ENCODE data around the gene STK39. TPM values are rescaled to one million over a fixed set of nuclear protein-coding genes. Genes with fewer than 3 reads are reported as not detected.
"Not testable (repeated sequence)": the region's sequence is repeated elsewhere in the genome, so short reads cannot be mapped to it uniquely, and the experiment has no call there.

Gene STK39
- total RNA-seq, 4 donors from 2014 or later = 35.3 to 58.0 (median 47.0) TPM

DNA sequence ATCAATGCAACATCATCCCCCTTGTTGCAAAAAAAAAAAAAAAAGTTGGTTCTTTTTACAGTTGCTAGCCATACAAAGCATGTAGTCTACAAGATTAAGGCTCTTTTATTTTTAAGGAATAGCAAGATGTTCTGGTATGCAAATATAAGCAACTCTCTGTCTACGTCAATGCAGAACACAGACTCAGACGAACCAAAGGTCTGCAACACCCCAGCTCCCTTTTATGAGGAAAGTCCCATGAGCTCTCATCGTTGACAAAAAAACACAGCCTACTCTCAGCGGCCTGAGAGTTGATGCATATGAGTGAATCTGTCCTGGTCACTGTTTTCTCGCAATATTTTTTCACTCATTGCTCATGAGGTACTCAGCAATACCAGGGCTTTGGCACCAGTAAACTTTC is 112.9 kb downstream of the STK39 start:
- H3K4me1 ChIP-seq = peaks cover 0 to 66% (median 3%) of the 10 kb centered on the region in 3 donors
- 75% methylated on average over 5 of the region's 5 CpGs; no CpG with 5 or more reads in 1 of the 2 donors for WGBS, 2 donors (ENCODE audit: low coverage in 1 of 2)

DNA sequence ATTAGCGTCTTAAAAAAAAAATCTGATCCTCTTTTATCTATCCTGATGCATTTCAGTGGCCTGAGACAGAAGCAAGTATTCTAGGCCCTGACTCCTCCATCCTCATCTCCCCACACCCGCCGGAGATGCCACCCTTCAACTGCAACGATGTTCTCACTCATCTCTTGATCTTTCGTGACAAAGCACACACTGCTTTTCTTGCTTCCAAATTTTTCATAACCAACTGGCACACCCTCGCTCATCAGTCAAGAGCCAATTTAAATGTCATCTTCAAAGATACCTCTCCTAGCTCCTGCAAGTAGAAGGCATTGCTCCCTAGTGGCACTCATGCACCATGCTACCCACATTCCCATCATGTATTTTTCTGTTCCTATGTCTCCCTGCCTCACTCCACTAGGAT is 115.0 kb downstream of the STK39 start:
- Histone ChIP-seq H3K4me3 (no peak overlapping the region), H3K4me1 (peaks cover 0 to 51% (median 3%) of the 10 kb centered on the region in 3 donors), H3K9me3 (no peaks in the 10 kb centered on the region), H3K27me3 (no peaks in the 10 kb centered on the region), H3K27ac (no peak overlapping the region), H3K36me3 (peaks cover 0 to 3% of the 10 kb centered on the region in 2 donors)
- WGBS, 2 donors (ENCODE audit: low coverage in 1 of 2) = 88 to 96% methylated on average over 4 to 6 of the region's 6 CpGs
- no peak for ATAC-seq
- TF ChIP-seq POLR2AphosphoS5 (IDR thresholded peaks at IDR 0.05) (no peak), POLR2A (IDR thresholded peaks at IDR 0.05) (no peak), EP300 (IDR thresholded peaks at IDR 0.05) (no peak)
- TF ChIP-seq, protein P1, sequence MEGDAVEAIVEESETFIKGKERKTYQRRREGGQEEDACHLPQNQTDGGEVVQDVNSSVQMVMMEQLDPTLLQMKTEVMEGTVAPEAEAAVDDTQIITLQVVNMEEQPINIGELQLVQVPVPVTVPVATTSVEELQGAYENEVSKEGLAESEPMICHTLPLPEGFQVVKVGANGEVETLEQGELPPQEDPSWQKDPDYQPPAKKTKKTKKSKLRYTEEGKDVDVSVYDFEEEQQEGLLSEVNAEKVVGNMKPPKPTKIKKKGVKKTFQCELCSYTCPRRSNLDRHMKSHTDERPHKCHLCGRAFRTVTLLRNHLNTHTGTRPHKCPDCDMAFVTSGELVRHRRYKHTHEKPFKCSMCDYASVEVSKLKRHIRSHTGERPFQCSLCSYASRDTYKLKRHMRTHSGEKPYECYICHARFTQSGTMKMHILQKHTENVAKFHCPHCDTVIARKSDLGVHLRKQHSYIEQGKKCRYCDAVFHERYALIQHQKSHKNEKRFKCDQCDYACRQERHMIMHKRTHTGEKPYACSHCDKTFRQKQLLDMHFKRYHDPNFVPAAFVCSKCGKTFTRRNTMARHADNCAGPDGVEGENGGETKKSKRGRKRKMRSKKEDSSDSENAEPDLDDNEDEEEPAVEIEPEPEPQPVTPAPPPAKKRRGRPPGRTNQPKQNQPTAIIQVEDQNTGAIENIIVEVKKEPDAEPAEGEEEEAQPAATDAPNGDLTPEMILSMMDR (IDR thresholded peaks at IDR 0.05) = no peak

More for the DNA sequence above, 112.9 kb downstream of the STK39 start:
- TF ChIP-seq EP300 (IDR thresholded peaks at IDR 0.05) = no peak
- TF ChIP-seq, protein P1 (IDR thresholded peaks at IDR 0.05) = no peak
- TF ChIP-seq POLR2AphosphoS5 (IDR thresholded peaks at IDR 0.05) = no peak
- H3K4me3 ChIP-seq = no peak overlapping the region
- no peak for ATAC-seq
- no peak overlapping the region for H3K27ac ChIP-seq
- H3K36me3 ChIP-seq = peaks cover 0 to 18% of the 10 kb centered on the region in 2 donors
- H3K9me3 ChIP-seq = no peaks in the 10 kb centered on the region
- H3K27me3 ChIP-seq = no peaks in the 10 kb centered on the region

DNA sequence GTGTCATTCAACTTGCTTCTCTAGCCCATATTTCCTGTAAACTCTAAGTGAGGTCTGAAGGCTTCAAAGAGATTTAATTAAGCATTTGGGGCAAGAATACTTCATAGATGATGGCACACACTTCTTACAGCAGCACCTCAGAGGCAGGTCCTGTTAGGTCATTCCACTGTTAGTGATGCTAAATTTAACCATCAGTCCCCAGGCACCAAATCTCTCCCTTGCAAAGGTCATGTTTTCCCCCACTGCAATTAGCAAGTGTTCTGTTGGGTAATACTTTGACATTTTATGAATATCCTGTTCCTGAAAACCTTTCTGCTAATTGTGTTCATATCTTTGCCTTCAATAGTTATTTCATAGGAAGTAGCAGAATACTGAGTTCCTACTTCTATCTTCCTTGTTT is 117.0 kb downstream of the STK39 start:
- Histone ChIP-seq H3K27ac (no peak overlapping the region), H3K27me3 (no peaks in the 10 kb centered on the region), H3K4me1 (peaks cover 0 to 49% (median 3%) of the 10 kb centered on the region in 3 donors), H3K4me3 (no peak overlapping the region), H3K36me3 (peaks cover 0 to 22% of the 10 kb centered on the region in 2 donors), H3K9me3 (no peaks in the 10 kb centered on the region)
- peak; percentile 65 for TF ChIP-seq POLR2AphosphoS5 (IDR thresholded peaks at IDR 0.05)
- TF ChIP-seq, protein P1 (IDR thresholded peaks at IDR 0.05) = no peak
- ATAC-seq = no peak

DNA sequence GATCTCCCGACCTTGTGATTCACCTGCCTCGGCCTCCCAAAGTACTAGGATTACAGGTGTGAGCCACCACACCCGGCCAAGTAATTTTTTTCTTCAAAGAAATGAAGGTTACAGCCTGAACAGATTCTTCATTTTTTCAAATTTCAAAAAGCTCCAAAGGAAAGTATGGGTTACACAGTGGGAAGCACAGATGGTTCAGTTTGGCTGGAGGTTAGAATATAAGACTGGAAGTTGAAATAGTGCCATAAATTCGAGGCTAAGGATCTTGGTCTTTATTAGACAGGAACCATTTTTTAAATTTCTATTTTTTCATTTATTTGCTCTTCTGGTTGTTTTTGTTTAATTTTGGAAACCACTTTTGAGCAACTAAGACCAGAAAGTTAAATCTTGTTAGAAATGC is 120.0 kb downstream of the STK39 start:
- ATAC-seq = no peak
- Histone ChIP-seq H3K4me3 (no peak overlapping the region), H3K4me1 (peaks cover 0 to 25% (median 3%) of the 10 kb centered on the region in 3 donors), H3K9me3 (no peaks in the 10 kb centered on the region), H3K27ac (no peak overlapping the region), H3K27me3 (no peaks in the 10 kb centered on the region), H3K36me3 (peaks cover 0 to 46% of the 10 kb centered on the region in 2 donors)
- TF ChIP-seq POLR2A (IDR thresholded peaks at IDR 0.05) (no peak), POLR2AphosphoS5 (IDR thresholded peaks at IDR 0.05) (no peak), EP300 (IDR thresholded peaks at IDR 0.05) (no peak)
- TF ChIP-seq, protein P1 (IDR thresholded peaks at IDR 0.05) = no peak
- 67 to 90% methylated on average over 1 to 4 of the region's 4 CpGs for WGBS, 2 donors (ENCODE audit: low coverage in 1 of 2)

DNA sequence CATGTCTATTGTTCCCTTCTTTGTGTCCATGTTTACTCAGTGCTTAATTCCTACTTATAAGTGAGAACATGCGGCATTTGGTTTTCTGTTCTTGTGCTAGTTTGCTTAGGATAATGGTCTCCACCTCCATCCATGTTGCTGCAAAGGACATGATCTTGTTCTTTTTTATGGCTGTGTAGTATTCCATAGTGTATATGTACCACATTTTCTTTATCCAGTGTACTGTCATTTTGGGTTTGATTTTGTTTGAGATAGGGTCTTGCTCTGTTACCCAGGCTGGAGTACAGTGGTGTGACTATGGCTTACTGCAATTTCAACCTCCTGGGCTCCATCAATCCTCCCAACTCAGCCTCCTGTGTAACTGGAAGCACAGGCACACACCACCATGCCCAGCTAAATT is 125.2 kb downstream of the STK39 start:
- H3K27me3 ChIP-seq, H3K27ac ChIP-seq, H3K4me1 ChIP-seq, H3K4me3 ChIP-seq, H3K9me3 ChIP-seq, ATAC-seq: not testable (repeated sequence)
- 100% methylated on average over 1 of the region's 1 CpG for WGBS, 2 donors (ENCODE audit: low coverage in 1 of 2)
- H3K36me3 ChIP-seq = peaks cover 0 to 61% of the 10 kb centered on the region in 2 donors
